Subcutaneous abdominal adipose tissue (tissue), 5 donors: ENCODE results near the gene PLLP.
A peak's percentile ranks its signal among the peaks of the same experiment; 100 is the strongest.

Experiments
- H3K27ac ChIP-seq: one replicate; pipeline ENCODE4 v1.7.0; 2013; ENCODE audit warnings: low read depth, mild to moderate bottlenecking, inconsistent platforms, low read length, moderate library complexity
- H3K27me3 ChIP-seq, 5 donors: one replicate each; pipeline ENCODE4 v1.7.0; 2013; ENCODE audit warnings: low read length in 5 of 5, inconsistent platforms in 1 of 5; ENCODE audit not compliant: control insufficient read depth in 5 of 5, insufficient read depth in 4 of 5
- H3K36me3 ChIP-seq, 5 donors: one replicate each; pipeline ENCODE4 v1.7.0; 2013; ENCODE audit warnings: low read length in 5 of 5; ENCODE audit not compliant: control insufficient read depth in 5 of 5, insufficient read depth in 5 of 5
- H3K4me1 ChIP-seq, 5 donors: one replicate each; pipeline ENCODE4 v1.7.0; 2013; ENCODE audit warnings: low read length in 5 of 5, mild to moderate bottlenecking in 3 of 5, moderate library complexity in 1 of 5; ENCODE audit not compliant: control insufficient read depth in 5 of 5, insufficient read depth in 5 of 5
- H3K4me3 ChIP-seq, 5 donors: one replicate each; pipeline ENCODE4 v1.7.0; 2013; ENCODE audit warnings: low read length in 5 of 5, low read depth in 1 of 5
- H3K9ac ChIP-seq, 5 donors: one replicate each; pipeline ENCODE4 v1.7.0; 2013; ENCODE audit warnings: low read length in 5 of 5, mild to moderate bottlenecking in 4 of 5, moderate library complexity in 3 of 5
- H3K9me3 ChIP-seq, 5 donors: one replicate each; pipeline ENCODE4 v1.7.0; 2013; ENCODE audit warnings: low read length in 5 of 5; ENCODE audit not compliant: control insufficient read depth in 5 of 5
- donor health status: healthy.
- donor health status: healthy.
- donor health status: healthy.
- donor health status: healthy.
- donor health status: healthy.

Gene PLLP

DNA sequence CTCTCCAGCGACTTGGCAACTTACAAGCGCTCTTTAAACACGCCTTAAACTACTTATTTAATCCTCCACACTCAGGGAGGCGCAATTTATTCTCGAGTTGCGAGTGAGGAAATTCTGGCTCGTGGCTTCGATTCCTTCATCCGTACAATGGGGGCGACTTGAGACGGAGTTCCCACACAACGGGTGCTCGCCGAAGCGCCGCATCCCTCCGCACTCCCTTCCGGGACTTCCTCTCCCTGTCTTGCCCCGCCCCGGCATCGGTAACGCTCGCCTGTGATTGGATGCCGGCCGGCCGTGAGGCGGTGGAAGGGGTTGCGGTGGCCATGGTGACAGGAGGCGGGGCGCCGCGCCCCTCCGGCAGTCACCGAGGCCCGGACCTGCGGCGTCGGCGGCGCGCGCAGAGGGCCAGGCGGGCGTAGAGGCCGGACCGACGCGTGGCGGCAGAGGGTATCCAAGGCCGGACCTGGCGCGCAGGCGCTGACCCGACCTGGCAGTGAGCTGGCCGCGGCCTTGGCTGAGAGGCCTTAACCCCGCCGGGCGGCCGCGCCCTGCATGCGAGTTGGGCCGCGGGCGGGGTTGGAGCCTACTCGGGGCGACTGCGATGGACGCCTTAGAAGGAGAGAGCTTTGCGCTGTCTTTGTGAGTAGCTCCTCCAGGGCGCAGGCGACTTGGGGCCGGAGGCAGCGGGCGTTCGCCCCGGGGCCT is 39.6 kb downstream of the PLLP start, which contains the start of gene ARL2BP:
Gene ARL2BP, plus strand, starts transcription at position 493 of the 705 bp plus-strand sequence. Its CDS starts 109 bp downstream, at position 602.
- H3K4me1 ChIP-seq: peaks cover 3 to 22% (median 16%) of the 10 kb centered on the region in 5 donors
- no peaks in the 10 kb centered on the region for H3K9me3 ChIP-seq
- peaks cover 14 to 32% (median 19%) of the 10 kb centered on the region in 5 donors for H3K36me3 ChIP-seq
- peak within 1 kb of the TSS; percentile 69 to 77 (median 71) for H3K4me3 ChIP-seq
- H3K9ac ChIP-seq: peak within 1 kb of the TSS in 4 of 5 donors; percentile 79 to 94 (median 84)
- no peaks in the 10 kb centered on the region for H3K27me3 ChIP-seq
- peak within 1 kb of the TSS; percentile 86 for H3K27ac ChIP-seq

DNA sequence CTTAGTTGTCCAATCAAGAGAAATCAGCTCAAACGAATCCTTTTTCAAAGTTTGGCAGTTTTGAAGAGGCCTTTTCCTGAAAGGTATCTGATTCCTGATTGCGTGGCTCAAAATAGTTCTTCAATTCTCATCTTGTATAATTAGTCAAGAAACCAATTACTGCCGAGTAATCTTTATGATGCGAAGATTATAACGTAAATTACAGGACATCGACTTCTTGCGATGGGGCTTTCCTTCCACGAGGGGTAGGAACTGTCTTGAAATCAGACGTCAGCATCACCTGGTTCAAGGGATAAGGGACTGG is 40.1 kb downstream of the PLLP start:
- H3K27me3 ChIP-seq: no peaks in the 10 kb centered on the region
- no peak overlapping the region for H3K27ac ChIP-seq

DNA sequence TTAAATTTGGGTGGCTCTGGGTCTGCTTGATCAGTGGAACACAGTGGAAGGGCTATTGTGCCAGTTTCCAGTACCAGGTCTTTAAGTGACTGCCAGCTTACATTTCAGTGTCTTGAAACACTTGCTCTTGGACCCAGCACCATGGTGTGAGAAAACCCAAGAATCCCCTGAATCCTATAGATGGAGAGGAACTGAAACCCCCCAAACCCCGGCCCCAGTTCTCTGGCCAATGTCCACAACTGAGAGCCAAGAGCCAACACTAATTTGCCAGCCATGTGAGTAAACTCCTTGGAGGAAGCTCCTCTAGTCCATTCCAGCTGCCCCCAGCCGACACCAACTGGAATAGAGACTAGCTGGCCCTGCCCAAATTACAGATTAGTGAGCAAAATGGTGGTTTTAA is 41.8 kb downstream of the PLLP start:
- no peak overlapping the region for H3K4me3 ChIP-seq
- H3K9me3 ChIP-seq: no peaks in the 10 kb centered on the region
- H3K4me1 ChIP-seq: peaks cover 3 to 29% (median 24%) of the 10 kb centered on the region in 5 donors
- no peaks in the 10 kb centered on the region for H3K27me3 ChIP-seq
- H3K27ac ChIP-seq: no peak overlapping the region
- no peak overlapping the region for H3K9ac ChIP-seq
- H3K36me3 ChIP-seq: peaks cover 7 to 10% (median 7%) of the 10 kb centered on the region in 5 donors

More for the DNA sequence above, 40.1 kb downstream of the PLLP start:
- Histone ChIP-seq H3K9ac (peak overlapping the region in 2 of 5 donors; percentile 53 to 64), H3K9me3 (no peaks in the 10 kb centered on the region), H3K36me3 (peaks cover 10 to 27% (median 14%) of the 10 kb centered on the region in 5 donors), H3K4me1 (peaks cover 3 to 22% (median 16%) of the 10 kb centered on the region in 5 donors), H3K4me3 (peak overlapping the region; percentile 50 to 77 (median 71))

DNA sequence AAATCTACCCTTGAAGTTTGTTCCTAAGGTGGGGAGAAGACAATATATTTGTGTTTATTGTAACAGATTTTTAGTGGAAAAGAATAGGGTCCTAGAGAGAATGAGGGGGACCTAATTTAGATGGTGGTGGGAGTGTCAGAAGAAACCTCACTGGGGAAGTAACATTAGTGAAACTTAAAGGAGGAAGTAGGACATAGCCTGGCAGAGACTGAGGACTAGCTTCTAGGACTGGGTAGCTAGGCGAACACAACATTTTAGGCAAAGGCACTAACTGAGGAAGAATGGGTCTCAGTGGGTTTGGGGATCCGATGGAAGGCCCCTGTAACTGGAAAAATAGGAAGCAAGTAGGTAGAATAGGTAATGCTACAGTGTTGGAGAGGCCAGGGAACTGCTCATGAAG is 43.6 kb downstream of the PLLP start:
- peaks cover 2 to 24% (median 19%) of the 10 kb centered on the region in 5 donors for H3K4me1 ChIP-seq
- H3K9me3 ChIP-seq: no peaks in the 10 kb centered on the region
- H3K9ac ChIP-seq: no peak overlapping the region
- no peak overlapping the region for H3K27ac ChIP-seq
- H3K36me3 ChIP-seq: peaks cover under 1 to 14% (median 8%) of the 10 kb centered on the region in 5 donors
- no peak overlapping the region for H3K4me3 ChIP-seq
- no peaks in the 10 kb centered on the region for H3K27me3 ChIP-seq

DNA sequence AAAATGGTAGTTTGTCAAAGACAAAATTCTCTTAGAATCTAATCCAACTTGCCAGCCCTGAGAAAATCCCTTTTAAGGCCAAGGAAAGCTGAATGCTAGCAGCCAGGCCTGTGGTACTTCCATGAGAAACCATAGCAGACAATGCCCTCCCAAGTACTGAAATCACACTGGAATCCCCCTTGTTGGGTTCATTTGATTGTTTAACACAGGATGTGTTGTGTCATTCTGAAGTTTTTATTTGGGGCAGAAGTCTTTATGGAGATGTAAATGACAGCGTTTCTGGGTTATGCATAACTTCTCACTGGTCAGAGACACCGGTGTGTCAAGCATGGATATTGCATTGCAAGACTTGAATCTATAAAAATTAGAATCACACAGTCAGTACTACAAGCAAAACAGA is 45.4 kb downstream of the PLLP start:
- peak overlapping the region; percentile 58 for H3K27ac ChIP-seq
- no peaks in the 10 kb centered on the region for H3K27me3 ChIP-seq
- no peaks in the 10 kb centered on the region for H3K9me3 ChIP-seq
- peaks cover 0 to 15% (median 10%) of the 10 kb centered on the region in 5 donors for H3K4me1 ChIP-seq
- H3K36me3 ChIP-seq: peaks cover 16 to 32% (median 20%) of the 10 kb centered on the region in 5 donors
- H3K9ac ChIP-seq: peak overlapping the region in 1 of 5 donors; percentile 75
- H3K4me3 ChIP-seq: no peak overlapping the region

DNA sequence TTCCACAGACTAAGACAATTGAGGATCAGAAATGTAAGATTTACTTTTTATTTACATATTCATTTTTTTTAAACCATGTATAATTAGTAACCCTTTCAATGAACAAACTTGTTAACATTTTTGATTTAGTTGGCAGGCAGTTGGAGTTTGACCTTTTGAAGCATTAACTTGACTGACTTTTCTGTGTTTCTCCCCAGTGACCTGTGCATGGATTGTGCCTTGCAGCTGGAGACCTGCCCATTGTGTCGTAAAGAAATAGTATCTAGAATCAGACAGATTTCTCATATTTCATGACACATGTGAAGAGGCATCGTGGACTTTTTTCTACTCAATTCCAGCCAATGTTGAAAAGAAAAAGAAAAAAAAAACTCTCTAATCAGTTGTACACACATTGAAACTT is 45.8 kb downstream of the PLLP start:
- Histone ChIP-seq H3K9me3 (no peaks in the 10 kb centered on the region), H3K9ac (peak overlapping the region in 2 of 5 donors; percentile 56 to 75), H3K4me1 (peaks cover 0 to 15% (median 10%) of the 10 kb centered on the region in 5 donors), H3K27ac (peak overlapping the region; percentile 58), H3K4me3 (no peak overlapping the region), H3K36me3 (peaks cover 20 to 36% (median 21%) of the 10 kb centered on the region in 5 donors), H3K27me3 (no peaks in the 10 kb centered on the region)

DNA sequence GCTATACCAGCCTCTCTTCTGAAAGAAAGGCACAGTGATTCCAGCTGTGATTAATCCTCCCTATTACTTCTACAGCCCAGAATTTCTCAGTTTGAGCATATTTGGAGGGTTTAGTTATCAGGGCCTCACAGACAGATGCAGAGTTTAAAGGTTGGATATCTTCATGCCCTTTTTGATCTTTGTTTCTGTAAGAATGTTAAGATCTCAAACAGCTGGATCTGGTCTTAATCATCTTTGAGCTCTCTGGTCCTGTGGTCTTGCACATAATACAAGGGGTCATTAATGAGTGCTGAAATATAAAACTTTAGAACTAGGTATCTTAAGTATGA is 48.5 kb downstream of the PLLP start:
- Histone ChIP-seq H3K4me1 (peaks cover 0 to 12% (median 10%) of the 10 kb centered on the region in 5 donors), H3K9me3 (no peaks in the 10 kb centered on the region), H3K27ac (no peak overlapping the region), H3K9ac (no peak overlapping the region), H3K4me3 (no peak overlapping the region), H3K27me3 (no peaks in the 10 kb centered on the region), H3K36me3 (peaks cover 42 to 62% (median 47%) of the 10 kb centered on the region in 5 donors)

DNA sequence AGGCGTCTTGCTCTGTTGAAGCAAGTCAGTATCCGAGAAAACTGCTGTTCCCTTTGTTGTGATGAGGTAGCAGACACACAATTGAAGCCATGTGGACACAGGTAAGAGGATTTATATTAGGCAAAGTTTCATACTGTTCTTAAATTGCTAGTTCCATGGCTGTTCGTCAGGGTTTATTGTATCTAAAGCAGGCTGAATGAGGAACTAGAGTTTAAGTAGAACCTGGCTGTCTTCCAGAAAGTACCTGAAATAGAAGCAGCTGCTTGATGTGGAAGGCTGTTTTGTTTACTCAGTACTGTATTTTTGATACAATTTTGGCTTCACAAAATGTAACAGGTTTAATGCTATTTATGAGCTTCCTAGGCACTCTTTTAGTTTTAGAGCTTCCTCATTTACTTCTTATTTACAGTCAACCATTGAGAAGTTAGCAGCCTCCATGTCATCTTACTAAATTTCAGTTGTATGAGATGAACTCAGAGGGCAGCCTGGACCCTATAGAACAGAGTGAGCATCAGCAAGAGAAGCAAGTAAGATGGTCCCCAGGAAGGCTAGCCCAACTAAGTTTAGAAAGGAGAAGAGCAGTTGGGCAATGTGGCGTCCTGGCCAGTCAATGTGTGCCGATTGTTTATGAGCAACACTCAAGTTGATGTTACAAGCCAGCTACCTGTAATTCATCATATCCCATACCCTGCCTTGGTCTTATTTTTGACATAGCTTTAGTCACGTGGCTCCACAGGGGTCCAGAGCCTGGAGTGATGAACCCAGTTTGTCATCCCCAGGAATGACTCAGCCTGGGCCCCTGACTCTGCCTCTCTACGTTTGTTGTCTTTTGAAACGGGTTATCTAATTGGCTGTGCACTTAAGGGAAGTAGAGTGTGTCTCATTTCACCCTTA is 49.1 kb downstream of the PLLP start:
- H3K4me1 ChIP-seq: peaks cover 0 to 12% (median 8%) of the 10 kb centered on the region in 5 donors
- no peak overlapping the region for H3K27ac ChIP-seq
- no peak overlapping the region for H3K9ac ChIP-seq
- no peak overlapping the region for H3K4me3 ChIP-seq
- no peaks in the 10 kb centered on the region for H3K9me3 ChIP-seq
- H3K27me3 ChIP-seq: no peaks in the 10 kb centered on the region
- H3K36me3 ChIP-seq: peaks cover 48 to 68% (median 53%) of the 10 kb centered on the region in 5 donors

DNA sequence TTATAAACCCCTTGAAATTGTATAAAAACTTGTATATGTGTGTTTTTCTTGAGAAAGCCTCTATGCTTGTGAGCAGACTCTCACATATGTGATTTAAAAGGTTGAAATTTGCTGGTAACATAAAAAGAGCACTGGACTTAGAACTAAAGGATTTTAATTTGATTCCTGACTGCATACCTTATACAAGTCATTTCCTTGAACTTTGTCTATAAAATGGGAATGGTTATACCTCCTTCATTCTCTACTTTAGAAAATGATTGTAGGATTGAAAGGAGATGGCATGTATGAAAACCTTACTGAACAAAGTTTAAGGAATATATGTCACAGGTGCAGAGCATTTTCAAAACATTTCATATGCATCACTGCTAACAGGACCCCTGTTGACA is 49.8 kb downstream of the PLLP start:
- Histone ChIP-seq H3K9me3 (no peaks in the 10 kb centered on the region), H3K36me3 (peaks cover 49 to 74% (median 53%) of the 10 kb centered on the region in 5 donors), H3K4me3 (no peak overlapping the region), H3K27me3 (no peaks in the 10 kb centered on the region), H3K9ac (no peak overlapping the region), H3K4me1 (peaks cover 0 to 12% (median 8%) of the 10 kb centered on the region in 5 donors), H3K27ac (no peak overlapping the region)
